ENCODE results near the gene SSR1.

SSR1 gene

DNA sequence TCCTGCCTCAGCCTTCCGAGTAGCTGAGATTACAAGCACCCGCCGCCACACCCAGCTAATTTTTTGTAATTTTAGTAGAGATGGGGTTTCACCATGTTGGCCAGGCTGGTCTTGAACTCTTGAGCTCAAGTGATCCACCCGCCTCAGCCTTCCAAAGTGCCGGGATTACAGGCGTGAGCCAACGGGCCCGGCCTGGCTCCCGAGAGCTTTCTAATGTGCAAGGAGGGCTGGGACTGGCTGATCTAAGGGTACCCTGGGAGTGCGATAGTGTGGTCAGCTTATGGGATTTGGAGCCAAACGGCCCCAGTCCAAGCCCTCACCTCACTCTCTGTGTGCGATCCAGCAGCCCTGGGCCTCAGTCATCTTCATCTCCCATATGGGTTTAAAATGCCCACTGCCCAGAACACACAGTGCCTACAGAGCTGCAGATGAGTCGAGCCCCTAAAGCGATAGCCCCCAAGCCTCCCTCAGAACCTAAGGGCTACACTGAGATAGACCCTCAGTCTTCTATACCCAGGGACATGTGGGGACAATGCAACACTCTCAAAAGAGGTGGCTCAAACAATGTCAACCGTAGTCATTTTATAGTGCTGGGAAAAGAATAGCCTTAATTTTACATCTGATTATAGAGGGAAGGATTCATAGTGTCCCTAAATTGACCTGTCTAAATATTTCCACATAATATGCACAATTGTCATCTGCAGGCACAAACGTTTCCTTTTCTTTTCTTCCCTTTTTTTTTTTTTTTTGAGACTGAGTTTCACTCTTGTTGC is 50.1 kb downstream of the SSR1 start:
- H3K4me3 ChIP-seq (ENCODE audit: control insufficient read depth, low read depth, low read length): no peak overlapping the region
- TF ChIP-seq, protein P1, sequence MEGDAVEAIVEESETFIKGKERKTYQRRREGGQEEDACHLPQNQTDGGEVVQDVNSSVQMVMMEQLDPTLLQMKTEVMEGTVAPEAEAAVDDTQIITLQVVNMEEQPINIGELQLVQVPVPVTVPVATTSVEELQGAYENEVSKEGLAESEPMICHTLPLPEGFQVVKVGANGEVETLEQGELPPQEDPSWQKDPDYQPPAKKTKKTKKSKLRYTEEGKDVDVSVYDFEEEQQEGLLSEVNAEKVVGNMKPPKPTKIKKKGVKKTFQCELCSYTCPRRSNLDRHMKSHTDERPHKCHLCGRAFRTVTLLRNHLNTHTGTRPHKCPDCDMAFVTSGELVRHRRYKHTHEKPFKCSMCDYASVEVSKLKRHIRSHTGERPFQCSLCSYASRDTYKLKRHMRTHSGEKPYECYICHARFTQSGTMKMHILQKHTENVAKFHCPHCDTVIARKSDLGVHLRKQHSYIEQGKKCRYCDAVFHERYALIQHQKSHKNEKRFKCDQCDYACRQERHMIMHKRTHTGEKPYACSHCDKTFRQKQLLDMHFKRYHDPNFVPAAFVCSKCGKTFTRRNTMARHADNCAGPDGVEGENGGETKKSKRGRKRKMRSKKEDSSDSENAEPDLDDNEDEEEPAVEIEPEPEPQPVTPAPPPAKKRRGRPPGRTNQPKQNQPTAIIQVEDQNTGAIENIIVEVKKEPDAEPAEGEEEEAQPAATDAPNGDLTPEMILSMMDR (IDR thresholded peaks at IDR 0.05; ENCODE audit: control insufficient read depth, insufficient read depth, low read depth, low read length, missing control alignments): no peak
- DNase-seq (ENCODE audit: low read depth): no peak

GRCh38 chr6:7261852-7262461 is 51.0 kb downstream of the SSR1 start:
- peak overlapping the region; percentile 50 for H3K4me3 ChIP-seq (ENCODE audit: control insufficient read depth, low read depth, low read length)
- no peak for DNase-seq (ENCODE audit: low read depth)
- TF ChIP-seq, protein P1 (IDR thresholded peaks at IDR 0.05; ENCODE audit: control insufficient read depth, insufficient read depth, low read depth, low read length, missing control alignments): no peak

GRCh38 chr6:7261032-7261841 is 51.8 kb downstream of the SSR1 start:
- DNase-seq (ENCODE audit: low read depth): no peak
- H3K4me3 ChIP-seq (ENCODE audit: control insufficient read depth, low read depth, low read length): peak overlapping the region; percentile 50
- TF ChIP-seq, protein P1 (IDR thresholded peaks at IDR 0.05; ENCODE audit: control insufficient read depth, insufficient read depth, low read depth, low read length, missing control alignments): no peak

DNA sequence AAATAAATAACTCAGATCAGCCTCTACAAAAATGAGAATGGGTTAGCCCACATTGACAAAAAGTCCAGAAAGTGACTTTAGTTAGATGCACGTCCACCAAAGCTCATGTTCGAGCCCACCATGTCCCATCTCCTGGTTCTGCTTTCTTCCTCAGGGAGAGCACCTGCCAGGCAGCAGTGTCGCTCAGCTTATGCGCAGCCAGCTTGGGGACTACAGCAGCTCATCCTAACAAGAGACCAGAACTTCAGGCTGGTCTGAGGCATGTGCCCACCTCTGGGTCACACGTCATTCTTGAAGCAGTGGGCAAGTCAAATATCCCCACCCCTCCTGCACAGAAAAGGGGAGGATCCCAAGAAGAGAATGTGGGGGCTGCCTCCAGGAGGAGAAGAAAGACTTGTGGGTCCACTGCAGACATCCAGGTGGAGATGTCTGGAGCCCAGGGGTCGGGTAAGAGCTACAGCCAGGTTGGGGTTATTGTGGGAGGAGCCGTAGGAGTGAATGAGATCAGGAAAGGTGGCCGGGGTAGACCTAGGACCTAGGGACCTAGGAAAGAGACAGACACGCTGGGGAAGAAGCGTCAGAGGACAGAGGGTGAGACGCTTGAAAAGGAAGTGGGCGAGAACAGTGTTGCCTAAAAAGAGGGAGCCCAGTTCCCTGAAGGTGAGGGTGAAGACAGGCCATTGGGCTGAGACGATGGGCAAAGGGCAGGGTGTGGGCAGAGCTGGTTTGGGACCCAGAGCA is 52.5 kb downstream of the SSR1 start:
- H3K4me3 ChIP-seq (ENCODE audit: control insufficient read depth, low read depth, low read length): peak overlapping the region; percentile 50
- no peak for DNase-seq (ENCODE audit: low read depth)
- TF ChIP-seq, protein P1 (IDR thresholded peaks at IDR 0.05; ENCODE audit: control insufficient read depth, insufficient read depth, low read depth, low read length, missing control alignments): no peak

DNA sequence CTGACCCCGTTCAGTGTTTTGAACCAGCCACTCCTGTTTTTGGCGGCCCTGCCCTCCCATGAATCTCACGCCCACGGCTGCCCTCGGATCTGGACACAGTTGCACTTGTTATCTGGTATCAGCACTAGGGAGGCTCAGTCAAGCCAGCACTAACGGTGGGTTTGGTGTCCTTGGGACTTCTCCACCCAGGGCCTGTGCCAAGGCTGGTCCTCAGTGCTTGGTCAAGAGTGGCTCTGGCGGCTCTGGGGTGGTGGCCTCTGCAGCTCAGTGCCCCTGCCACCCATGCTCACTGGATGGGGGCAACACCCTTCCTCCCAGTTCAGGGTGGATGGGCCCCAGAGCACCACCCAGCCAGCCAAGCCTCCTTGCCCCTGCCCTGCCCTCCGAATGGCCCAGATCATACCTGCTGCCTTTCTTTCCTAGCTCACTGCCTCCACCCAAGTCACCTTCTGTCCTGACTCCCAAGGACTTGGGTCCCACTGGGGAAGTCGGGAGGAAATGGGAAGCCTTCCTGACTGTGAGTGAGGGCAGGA is 54.7 kb downstream of the SSR1 start:
- DNase-seq (ENCODE audit: low read depth): no peak
- TF ChIP-seq, protein P1 (IDR thresholded peaks at IDR 0.05; ENCODE audit: control insufficient read depth, insufficient read depth, low read depth, low read length, missing control alignments): no peak
- no peak overlapping the region for H3K4me3 ChIP-seq (ENCODE audit: control insufficient read depth, low read depth, low read length)

All from AG09309 (cell line).